Erythroblast (primary cell): Measurements from ENCODE around the gene TP53INP2.

Experiments
- DNase-seq, 2 experiments: peaks; one replicate each; lab custom pipeline; 2025; lab: John Stamatoyannopoulos, UW
- GATA1 ChIP-seq: IDR thresholded peaks from 2 replicates; pipeline ENCODE4 v1.6.1; 2011; ENCODE audit warnings: low read depth, mild to moderate bottlenecking, control low read depth, low read length, moderate library complexity
- POLR2A ChIP-seq: IDR thresholded peaks from 2 replicates; pipeline ENCODE4 v1.6.1; 2011; ENCODE audit warnings: mild to moderate bottlenecking, low read length

The TP53INP2 gene

DNA sequence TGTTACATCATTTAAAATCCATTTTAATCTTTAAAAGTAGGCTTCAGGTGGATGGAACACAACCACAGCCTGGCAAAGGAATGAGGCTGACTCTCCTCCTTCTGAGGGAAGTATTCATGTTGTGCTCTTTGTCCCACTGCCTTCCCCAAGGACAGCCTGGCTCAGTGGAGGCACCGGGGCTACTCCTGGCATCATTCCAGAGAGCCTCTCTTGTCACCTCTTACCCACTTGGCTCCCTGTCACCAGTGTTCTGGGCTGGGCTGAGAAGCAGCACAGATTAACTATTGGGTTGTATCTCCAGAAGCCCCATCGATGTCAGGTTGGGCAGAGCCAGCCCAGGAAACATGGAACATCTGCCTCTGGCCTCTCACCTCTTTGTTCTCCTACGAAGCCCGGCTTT, 10.7 kb upstream of the TP53INP2 start:
- TF ChIP-seq GATA1 (no peak), POLR2A (no peak)
- DNase-seq, result no peak

DNA sequence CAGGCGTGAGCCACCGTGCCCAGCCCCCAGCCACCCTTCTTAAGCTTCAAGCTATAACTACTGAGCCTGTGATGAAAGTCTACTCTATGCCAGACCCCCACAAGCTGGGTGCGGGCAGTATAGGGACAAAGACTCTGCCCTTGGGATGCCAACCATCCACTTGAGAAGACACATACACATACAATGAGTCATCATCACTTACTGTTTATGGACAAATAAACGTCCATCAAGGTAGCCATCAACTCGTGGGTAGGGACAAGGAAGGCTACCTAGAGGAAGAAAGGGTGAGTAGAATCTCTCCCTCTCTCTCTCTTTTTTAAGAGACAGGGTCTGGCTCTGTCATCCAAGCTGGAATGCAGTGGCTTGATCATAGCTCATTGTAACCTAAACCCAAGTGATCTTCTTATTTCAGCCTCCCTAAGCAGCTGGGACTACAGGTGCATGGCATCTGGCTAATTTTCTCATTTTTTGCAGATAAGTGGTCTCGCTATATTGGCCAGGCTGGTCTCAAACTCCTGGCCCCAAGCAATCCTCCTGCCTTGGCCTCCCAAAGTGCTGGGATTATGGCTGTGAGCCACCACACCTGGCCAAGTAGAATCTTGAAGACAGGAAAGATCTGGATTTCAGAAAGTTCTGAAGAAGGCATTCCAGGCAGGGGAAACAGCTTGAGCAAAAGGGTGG, 2.6 kb upstream of the TP53INP2 start:
- no peak for TF ChIP-seq POLR2A
- no peak for TF ChIP-seq GATA1
- no peak for DNase-seq

DNA sequence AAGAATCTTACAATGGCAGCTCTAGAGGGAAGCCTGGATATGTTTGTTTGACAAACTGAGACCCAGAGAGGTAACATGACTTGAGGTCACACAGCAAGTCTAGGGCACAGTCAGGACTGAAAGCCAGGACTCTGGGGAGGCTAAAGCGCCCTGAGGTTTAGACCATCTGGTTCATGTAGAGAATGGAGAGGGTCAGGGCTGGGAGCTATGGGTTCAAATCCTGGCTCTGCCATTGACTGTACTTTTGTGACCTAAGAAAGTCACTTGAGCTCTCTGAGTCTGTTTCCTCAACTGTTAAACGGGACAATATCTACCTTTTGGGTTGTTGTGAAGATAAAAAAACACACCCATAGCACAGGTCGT, 1.1 kb upstream of the TP53INP2 start:
- no peak for DNase-seq
- TF ChIP-seq GATA1 (no peak), POLR2A (no peak)

DNA sequence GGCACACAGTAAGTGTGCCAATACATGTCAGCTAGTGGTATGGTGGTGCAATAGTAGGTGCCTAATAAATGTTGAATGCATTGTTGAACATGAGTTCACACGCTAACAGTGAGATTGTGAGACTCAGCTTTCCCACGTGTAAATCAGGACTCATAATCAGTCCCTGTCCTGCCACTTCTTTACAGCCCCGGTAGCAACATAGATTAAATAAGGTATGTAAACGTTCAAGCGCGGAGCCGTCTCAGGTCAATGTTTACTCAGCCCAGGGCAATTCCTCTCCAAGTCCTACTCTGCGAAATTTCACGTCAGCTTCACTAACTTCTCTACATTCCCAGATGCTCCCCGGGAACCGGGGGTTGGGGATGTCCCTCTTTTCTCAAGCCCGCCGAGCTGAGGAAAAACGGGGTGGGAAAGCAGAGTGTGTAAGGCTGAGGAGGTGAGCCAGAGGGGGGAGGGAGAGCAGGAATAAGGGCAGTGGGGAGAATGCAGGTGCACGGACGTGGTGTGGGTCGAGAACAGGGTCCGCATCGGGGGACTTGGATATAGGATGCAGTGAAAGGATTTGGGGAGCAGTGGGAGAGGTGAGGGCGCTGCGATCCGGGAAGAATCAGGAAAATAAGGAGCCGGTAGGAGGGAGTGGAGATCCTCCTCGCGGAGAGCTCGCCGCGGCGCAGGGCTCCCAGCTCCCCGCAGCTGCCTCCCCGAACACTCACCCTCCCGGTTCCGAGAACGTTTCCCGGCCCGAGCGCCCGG, 544 bp upstream of the TP53INP2 start:
- DNase-seq, result peak; percentile 53 to 72
- no peak for TF ChIP-seq GATA1
- no peak for TF ChIP-seq POLR2A

DNA sequence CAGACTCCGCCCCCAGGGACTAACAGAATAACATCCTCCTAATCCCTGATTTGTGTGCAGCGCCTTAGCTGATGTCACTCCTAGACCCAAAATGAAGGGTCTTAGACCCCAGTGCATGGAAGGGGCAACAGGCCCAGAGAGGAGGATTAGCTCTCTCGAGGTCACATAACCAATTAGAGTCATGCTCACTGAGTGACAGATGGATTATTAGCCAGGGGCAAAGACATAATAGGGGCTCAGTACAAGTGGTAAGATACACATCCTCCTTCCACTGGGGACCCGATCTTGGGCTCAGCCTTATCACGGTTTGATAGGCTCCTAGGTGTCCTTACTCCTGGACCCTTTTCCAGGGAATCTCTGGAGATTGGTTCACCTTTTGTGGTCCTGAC, 858 bp downstream of the TP53INP2 start:
- no peak for TF ChIP-seq GATA1
- TF ChIP-seq POLR2A, result no peak
- DNase-seq, result no peak

DNA sequence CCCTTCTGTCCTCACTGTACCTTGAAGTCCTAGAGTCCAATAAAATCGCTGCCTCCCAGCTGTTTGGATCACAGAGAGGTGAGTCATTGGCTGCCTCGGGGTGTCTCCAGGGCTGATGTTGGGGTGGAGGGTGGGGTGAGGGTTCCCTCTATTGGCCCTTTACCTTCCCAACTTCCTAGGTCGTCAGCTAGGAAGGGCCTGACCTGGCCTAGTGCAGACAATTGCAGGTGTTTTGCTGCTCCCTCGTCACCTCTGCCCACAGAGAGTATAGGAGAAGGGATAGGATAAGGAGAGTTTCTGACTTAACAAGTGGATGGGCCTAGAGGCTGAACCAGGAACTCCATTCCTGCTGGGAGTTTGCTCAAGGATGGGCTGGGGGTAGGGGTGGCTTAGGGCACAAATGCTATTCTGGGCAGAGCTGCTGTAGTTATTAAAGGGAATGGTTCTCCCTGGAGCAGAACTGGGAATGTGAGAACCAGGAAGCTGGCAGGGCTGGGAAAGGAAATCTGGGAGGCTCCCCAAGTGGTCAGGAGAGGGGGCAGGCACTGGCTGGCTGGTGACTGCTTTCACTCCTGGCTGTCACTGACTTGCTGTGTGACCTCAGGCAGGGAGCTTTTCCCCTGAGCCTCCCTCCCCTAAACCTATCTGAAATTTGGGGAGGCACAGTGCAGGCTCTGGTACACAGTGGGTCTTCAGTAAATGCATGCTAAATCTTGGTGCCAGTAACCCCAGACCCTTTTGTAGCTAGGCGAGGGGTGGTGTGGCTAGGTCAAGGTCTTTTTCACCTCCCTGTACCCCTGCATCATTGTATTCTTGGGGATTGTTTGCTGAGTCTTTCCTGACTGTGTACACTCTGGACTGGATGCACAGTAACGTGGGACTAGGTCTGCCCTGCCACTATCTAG, 1.5 kb downstream of the TP53INP2 start:
- peak; percentile 50 to 76 for DNase-seq
- TF ChIP-seq GATA1, result no peak
- no peak for TF ChIP-seq POLR2A

DNA sequence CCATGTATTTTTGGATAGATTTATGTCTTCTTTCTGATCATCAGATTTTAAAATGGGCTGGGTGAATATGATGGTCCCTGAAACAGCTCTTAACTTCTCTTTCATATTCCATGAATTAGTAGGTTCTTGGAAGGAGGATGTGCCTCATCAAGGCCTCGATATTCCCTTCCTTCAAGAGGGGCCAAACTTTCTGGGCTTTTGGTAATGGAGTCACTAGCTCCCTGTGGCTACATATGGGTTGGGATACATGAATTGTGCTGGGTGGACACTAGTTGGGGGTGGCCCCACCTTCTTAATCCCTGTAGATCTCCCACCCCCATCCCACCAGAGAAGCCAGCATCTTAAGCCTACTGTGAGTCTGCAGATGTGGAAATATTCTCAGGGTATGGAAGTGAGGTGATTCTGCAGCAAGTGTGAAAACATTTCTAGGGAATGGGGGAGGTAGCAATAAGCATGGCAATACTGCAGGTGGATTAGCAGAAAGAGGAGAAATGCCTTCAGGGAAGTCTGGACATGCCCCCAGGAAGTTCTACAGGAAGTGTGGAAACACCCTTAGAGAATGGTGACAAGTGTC, 2.2 kb downstream of the TP53INP2 start:
- DNase-seq, result no peak

DNA sequence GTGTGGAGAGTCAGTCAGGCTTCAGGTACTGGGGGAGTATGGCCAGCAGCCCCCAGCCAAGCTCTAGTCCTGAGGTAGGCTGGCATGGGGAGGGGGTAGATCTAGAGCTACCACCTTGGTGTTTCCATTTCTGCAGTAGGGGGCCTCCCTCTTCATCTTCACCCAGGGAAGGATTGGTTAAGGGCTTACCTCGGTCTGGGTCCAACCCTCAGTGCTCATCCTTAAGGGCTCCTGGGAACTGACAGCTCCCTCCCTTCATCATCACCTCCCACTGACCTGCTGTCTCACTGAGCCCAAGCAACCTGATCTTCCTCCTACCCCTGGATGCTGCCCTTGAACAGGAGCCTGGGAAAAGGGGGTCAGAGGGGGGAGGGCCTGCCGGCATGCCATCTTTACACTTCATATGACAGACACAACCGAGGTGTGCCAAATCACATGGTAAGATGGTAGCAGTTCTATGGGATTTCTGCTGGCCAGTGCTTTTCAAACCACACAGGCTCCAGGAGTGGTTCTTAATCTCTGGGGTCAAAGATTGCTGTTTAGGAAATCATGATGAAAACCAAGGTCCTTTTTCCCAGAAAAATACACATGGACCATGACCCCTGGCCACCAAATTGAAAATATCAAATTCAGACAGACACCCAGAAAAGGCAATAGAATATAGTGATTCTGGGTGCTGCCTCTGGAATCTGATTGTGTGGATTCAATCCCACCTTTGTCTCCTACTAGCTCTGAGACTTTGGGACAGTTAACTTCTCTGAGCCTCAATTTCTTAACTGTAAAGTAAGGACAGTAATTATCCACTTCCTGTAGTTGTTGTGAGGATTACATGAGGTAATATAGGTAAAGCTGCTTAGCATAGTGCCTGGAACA, 3.0 kb downstream of the TP53INP2 start:
- TF ChIP-seq POLR2A (no peak), GATA1 (no peak)
- DNase-seq, result no peak

More for the DNA sequence above, 2.2 kb downstream of the TP53INP2 start:
- TF ChIP-seq POLR2A (no peak), GATA1 (no peak)

DNA sequence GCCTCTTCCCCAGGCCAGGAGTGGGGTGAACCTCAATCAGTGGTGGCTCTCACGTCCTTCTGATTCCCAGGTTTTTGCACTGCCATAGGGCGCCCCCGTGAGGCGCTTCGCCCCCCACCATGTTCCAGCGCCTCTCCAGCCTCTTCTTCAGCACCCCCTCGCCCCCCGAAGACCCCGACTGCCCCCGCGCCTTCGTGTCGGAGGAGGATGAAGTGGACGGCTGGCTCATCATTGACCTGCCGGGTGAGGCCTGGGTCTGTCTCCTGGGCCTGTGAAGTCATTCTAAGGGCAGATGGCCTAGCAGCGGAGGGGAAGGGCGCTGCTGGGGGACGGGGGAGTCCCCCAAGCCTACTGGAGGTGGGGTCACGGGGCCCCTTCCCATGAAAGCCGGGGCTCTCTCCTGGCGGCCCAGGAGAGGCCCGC, 4.5 kb downstream of the TP53INP2 start:
- TF ChIP-seq POLR2A (no peak), GATA1 (no peak)
- peak; percentile 58 to 72 for DNase-seq

DNA sequence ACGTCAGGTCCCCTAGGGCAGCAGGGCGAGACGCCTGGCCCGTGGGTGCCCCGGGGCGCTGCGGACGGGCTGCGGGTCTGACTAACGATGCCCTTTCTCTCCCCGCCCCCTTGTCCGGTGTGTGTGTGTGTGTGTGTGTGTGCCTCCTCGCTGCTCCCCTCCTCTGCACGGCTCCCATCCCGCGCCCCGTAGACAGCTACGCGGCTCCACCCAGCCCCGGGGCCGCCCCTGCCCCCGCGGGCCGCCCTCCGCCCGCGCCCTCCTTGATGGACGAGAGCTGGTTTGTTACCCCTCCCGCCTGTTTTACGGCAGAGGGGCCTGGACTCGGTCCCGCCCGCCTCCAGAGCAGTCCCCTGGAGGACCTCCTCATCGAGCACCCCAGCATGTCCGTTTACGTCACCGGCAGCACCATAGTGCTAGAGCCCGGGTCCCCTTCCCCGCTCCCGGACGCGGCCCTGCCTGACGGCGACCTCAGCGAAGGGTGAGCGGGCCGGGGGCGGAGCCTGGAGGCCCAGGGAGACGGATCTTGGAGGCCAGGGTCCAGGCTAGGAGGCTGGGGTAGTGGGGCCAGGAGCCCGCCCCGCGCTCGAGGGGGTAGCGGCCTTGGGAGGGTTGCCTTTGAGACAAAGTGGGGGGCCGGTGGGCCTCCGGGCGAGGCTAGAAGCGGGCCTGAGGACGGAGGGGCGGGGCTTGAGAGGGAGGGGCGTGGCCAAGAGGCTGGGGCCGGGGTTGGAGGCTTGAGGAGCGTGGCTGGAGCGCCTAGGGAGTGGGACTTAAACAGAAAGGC, 5.1 kb downstream of the TP53INP2 start:
- DNase-seq, result peak; percentile 89 to 91
- TF ChIP-seq GATA1, result no peak
- TF ChIP-seq POLR2A, result peak; percentile 54

DNA sequence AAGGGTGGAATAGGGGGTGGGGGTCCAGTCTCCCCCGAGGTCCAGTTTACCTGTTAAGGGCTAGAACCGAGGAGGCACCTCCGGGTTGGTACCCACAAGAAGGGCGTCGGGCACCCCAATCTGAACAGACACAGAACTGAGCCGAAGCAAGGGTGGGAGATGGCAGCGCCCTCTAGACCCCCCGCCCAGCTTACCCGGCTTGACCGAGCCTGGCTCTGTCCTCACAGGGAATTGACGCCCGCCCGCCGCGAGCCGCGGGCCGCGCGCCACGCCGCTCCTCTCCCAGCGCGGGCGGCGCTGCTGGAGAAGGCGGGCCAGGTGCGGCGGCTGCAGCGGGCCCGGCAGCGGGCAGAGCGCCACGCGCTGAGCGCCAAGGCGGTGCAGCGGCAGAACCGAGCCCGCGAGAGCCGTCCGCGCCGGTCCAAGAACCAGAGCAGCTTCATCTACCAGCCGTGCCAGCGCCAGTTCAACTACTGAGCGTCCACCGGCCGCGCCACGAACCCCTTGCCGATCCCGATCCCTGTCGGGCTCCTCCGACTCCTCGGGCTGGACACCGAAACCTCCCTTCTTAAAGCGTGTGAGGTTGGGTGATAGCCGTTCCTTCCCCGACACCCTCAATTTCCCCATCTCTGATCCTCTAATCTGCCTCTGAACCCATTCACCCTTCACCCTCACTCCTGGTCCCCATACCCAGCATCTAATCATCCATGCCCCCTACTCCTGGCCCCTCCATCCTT, 5.9 kb downstream of the TP53INP2 start:
- peak; percentile 85 to 89 for DNase-seq
- TF ChIP-seq GATA1, result no peak
